ENCODE results near the gene GALNT9.
"Not testable (repeated sequence)": the region's sequence is repeated elsewhere in the genome, so short reads cannot be mapped to it uniquely, and the experiment has no call there.

Gene GALNT9

DNA sequence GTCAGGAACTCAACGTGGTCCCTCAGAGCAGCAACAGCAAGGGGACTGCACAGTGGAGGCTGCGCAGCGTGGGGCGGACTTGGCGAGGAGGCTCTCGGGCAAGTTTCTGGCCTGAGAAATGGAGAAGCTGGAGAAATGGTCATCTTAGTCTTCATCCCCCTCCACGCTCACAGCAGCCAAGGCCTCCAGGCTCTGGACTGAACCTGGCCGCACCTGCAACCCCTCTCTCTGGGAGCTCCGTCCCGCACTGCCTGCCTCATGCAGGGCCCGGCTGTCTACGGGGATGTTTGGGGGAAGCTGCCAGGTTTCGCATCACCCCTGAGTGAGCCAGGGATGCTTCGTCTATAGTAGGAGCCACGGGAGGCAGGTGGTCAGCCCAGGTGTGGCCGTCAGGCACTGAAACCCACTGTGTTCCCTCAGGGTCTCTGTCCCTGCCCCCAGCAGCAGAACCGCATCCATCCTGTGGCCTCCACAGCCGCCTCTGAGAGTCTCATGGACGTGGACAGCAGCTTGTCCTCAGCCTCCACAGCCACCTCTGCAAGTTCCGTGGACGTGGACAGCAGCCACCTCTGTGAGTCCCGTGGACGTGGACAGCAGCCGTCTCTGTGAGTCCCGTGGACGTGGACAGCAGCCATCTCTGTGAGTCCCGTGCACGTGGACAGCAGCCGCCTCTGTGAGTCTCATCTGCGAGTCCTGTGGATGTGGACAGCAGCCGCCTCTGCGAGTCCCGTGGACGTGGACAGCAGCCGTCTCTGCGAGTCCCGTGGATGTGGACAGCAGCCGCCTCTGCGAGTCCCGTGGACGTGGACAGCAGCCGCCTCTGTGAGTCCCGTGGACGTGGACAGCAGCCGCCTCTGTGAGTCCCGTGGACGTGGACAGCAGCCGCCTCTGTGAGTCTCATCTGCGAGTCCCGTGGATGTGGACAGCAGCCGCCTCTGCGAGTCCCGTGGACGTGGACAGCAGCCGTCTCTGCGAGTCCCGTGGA, 29.1 kb upstream of the GALNT9 start:
- not testable (repeated sequence) for DNase-seq

DNA sequence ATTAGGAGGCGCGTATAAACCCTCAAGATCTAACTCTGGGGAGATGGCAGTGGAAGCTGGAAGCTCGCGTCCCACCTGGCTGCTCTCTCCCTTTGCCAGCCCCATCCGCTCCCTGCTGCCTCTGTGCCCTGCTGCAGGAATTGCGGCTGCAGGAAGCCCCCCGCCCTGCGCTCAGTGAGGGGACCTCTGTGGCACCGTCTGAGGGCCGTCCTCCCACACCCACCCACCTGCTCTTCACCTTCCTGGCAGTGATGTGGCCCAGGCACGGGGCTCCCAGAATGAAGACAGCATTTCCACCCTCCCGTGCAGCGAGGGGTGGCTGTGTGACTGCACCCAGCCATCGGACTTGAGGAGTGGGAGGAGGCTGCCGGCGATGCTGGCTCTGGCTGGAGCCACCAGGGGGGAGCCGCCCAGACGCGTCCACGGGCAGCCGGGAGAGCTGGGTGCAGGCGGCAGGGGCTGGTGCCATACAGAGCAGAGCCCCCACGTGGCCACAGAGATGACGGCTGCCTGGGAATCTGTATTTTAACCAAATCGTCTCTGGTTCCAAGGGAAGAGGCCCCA, 28.3 kb upstream of the GALNT9 start:
- DNase-seq, result no peak

DNA sequence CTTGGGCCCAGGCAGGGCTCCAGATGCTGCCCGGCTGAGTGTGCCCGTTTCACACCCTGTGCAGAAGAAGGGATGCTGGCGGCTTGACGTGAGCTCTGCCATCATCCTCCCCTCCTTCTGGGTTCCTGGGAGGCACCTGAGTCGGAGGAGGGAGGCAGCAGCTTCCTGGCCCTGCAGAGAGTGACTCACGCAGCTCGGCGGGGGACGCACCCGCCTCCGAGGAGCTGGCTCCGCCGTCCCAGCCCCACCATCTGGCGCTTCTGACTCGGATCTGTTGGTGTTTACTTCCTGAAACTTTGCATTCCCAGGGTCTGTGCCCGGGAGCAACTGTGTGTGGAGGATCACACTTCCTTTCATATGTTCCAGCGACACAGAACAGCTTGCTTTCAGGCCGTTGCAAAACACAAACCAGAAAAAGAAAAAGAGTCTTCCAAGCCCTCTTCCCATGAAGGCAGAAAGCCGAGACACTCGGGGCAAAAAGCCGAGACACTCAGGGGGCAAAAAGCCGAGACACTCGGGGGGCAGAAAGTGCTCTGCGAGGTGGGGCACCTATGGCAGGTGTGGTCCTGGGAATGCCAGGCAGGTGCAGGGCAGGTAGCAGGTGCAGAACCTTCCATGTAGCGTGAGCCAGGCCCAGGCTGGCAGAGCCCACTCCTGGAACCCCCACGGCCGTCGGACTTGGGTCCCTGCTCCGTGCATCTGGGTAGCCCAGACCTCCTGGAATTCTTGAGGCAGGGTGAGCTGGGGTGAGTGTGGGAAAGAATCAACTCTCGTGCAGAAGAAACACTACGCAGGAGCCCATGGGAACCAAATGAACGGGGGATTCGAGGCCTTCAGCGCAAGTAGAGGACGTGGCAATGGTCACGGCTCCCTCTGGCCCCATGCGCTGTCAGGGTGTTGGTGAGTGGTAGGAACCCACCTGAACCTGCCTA, 27.6 kb upstream of the GALNT9 start:
- DNase-seq, result no peak

DNA sequence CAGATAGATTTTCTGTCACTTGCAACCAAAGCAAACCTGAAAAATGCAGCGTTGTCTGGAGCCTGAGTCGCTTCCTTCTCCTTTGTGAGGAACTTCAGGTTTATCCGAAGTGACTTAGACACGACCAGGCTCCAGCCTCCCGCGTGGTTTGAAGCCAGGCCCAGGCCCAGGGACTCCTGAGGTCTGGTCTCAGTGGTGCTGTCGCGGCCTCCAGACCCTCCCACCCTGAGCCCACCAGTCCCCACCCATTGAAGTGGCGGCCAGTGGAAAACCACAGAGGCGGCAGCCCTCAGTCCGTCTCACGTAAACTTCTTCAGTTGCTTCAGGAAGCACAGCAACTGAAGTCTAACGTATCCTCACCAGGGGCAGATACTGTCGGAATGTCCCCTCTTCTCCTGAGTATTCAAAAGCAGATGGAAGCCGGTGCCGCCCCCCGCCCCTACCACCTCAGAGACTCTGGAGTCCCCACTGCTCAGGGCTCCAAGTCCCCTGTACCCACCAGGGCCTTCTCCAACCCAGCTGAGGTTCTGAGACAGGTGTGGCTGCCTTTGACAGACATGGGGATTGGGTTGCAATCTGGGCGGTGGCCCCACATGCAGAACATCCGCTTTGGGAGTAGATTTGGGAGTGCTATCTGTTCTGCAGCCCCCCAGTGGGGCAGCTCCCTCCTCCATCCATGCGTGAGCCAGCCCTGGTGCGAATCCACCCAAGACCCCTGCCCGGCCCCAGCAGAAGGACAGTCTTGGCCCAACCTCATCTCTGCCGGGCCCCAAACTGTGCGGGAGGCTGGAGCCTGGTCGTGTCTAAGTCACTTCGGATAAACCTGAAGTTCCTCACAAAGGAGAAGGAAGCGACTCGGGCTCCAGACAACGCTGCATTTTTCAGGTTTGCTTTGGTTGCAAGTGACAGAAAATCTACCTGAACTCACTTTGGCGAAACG, 26.6 kb upstream of the GALNT9 start:
- DNase-seq, result no peak

DNA sequence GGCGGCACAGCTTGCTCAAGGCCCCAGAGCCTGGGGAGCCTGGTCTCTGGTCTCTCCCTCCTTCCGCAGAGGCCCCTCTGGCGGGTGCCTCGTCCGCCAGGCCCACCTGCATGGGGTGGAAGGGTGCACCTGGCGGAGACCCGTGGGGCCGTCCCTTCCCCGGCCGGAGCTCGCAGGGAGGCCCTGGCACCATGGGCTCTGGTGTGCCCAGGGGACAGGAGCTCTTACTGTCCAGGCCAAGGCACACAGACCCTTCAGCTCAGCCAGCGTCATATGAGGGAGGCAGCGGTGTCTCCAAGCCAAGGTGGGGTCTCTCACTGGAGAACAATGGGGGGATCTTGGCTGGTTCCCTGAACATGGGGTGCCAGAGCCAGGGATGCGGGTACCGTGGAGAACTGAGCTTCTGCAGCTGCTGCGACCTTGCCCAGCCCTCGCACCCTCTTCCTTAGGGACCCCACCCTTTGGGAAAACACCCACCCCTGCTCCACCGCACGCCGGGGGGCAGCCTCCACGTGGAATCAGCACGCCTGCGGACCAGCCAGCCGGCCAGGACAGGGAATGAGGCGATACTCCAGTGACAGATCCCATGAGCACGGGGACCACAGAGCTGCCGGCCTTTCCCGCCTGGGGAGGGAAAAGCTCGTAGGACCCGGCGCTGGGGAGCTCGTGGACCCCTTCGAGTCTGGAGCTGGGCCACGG, 25.7 kb upstream of the GALNT9 start:
- no peak for DNase-seq

DNA sequence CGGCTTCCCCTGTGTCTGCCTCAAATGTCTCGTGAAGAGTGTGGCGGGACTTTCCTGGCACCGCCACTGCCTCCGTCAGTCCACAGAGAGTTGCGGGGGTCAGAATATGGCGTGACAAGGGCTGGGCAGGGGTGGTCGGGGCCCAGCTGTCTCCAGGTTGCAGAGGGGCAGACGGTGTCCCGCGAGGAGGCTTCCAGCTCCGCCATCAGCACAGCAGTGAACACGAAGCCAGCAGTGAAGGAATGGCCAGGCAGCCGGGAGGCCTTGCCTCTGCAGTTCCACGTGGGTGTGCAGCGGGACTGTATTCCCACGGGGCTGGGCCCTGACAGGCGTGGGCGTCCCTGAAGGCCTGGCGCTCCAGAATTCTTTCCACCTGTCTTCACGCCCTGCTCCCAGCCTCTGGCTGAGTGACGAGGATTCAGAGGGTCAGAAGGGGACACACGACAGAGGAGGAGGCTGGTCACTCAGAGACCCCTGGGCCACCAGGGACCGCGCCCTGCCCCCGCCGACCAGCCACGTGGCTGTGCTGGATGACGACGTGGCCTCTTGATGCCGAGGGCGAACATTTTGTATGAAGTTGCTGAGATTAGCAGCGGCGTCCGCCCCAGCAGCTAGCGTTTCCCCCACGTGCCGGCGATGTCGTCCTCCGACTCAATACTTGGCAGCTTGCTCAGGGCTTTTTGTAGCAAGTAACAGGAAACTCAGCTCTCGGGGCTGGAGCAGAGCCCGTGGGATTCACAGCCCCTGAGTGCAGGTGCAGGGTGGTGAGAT, 25.0 kb upstream of the GALNT9 start:
- DNase-seq, result no peak

DNA sequence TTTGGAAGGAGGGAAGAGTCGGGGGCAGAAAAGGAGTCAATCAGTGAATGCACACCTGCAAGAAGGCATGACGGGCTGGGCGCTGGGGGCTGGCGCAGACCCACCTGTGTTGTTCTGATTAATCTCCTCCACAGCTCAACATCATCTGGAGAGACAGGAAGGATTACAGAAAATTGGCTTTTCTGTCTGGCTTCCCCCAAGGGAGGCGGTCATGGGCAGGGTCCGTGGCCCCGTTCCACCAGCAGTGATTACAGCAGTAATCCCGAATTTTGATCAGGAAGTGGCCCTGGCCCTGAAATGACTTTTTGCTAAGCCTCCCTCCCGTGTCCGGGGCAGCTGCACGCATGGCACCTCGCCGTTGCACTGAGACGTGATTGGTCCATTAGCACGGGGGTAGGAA, 24.4 kb upstream of the GALNT9 start:
- DNase-seq, result no peak

DNA sequence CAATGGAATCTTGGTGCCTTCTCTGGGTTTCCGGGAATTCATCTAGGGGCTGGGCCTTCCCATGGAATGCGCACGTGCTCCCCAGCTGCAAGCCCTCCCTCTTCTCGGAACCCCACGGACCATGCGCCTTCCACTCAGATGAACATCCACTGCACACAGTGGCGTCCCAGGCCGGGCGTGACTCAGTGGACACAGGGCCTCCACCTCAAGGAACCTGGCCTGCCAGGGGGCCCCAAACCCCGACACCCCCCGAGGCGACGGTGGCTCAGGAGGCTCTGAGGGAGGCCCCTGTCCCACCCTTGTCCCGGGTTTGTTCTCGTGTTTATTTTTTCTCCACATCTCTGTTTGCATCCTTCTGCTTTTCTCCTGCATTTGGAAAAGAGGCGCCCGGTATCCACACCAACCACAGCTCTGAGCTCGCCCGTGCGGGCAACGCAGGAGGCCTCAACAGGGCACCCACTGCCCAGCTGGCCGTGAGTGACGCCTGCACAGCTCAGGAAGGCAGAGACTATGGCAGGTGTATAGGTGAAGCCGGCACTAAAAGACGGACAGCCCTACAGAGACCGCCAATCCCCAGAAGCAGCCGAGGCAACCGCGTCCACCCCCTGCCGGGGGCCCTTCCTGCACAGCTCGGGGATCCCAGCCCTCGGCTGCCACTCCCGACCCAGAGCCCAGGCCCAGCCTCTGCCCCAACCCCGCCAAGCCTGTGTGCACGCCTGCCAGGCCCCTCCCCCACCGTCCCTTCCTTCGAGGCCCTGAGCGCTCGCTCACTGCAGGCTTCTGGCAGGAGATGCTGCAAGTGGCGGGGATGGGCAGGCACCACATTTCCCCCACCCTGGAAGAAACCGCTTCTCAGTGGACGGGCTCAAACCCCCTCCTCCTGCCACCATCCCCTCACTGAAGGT, 23.8 kb upstream of the GALNT9 start:
- DNase-seq, result no peak

DNA sequence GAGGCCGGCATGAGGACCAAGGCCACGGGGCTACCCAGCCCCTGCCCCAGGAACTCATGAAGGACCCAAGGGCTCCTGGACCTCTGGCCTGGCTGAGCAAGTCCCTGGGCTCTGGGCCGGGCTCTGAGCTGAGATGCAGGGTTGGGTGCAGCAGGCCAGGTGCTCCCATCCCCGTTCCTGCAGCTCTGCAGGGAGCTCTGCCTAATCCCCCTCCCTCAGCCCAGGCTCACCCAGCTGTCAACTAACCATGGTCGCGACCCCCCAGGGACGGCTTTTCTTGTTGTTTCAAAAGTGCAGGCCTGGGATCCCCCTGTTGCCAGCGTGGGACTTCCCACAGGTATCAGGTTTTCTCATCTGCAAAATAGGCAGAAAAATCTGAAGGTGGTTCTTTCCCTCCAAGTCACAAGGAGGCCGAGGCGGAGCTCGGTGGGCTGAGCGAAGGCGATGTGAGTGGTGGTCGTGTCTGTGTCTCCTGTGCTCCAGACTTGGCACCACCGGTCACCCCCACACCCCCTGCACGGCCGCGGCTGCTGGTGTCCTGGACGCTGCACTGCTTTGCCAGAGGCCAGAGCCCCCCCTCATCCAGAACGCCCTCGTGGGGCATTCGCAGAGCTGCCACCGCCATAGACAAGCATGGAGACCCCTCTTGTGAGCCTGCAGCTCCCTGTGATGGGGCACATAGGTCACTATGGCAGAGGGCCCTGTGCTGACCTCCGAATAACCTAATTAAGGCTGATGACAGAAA, 22.5 kb upstream of the GALNT9 start:
- DNase-seq, result no peak

DNA sequence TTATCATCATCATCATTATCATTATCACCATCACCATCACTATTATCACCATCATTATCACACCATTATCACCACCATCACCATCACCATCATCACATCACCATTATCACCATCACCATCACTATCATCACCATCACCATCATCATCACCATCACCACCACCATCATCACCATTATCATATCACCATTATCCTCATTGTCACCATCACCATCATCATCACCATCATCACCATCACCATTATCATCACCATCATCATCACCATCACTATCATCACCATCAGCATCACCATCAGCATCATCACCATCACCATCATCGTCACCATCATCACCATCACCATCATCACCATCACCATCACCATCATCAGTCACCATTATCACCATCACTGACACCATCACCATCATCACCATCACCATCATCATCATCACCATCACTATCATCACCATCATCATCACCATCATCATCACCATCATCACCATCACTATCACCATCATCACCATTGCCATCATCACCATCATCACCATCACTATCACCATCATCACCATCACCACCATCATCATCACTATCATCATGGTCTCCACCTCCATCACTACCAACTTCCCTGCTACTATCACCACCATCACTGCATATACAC, 20.2 kb upstream of the GALNT9 start:
- no peak for DNase-seq

DNA sequence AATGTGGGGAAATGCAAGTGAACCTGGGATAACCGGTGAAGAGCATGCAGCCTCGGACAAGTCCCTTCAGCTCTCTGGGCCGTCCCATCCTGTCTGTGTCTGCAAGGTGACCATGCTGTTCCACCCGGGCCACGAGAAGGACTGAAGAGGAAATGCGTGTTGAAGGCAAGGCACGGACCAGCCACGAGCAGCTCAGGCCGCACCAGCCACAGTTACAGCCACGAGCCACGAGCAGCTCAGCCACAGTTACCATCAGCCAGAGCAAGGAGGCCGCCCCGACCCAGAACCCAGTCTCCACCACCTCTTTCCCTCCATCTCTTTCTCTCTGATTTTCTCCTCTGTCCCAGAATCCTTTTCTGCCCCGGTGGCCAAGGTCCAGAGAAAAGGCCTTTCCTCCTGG, 18.8 kb upstream of the GALNT9 start:
- DNase-seq, result no peak

DNA sequence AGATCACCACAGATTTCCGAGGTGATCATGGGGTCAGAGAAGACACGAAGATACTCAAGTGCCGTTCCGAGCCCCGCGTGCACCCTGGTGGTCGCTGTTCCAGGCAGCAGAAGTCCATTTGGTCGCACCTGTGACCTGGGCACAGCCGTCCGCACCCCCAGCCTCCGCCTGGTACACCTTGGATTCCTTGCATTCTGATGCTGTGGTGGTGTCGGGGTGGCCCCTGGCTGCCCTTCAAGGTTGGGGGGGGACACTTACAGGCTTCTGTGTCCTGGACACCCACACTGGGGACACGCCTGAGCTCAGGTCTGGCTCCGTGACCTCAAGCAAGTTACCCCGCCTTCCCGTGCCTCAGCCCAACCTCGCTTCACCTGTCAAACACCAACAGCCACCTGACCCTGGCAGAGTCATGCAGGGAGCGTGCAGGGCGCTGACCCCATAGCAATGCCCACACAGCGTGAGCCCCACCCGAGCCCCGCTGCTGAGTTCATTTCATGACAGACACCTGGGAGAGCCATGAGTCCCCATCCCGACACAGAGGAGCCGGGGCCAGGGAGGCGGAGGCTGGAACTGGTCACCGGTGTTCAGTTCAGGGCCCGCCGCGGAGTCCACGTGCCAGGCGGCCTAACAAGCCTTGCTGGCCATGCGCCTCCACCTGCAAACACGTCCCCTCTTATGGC, 17.9 kb upstream of the GALNT9 start:
- DNase-seq, result no peak

DNA sequence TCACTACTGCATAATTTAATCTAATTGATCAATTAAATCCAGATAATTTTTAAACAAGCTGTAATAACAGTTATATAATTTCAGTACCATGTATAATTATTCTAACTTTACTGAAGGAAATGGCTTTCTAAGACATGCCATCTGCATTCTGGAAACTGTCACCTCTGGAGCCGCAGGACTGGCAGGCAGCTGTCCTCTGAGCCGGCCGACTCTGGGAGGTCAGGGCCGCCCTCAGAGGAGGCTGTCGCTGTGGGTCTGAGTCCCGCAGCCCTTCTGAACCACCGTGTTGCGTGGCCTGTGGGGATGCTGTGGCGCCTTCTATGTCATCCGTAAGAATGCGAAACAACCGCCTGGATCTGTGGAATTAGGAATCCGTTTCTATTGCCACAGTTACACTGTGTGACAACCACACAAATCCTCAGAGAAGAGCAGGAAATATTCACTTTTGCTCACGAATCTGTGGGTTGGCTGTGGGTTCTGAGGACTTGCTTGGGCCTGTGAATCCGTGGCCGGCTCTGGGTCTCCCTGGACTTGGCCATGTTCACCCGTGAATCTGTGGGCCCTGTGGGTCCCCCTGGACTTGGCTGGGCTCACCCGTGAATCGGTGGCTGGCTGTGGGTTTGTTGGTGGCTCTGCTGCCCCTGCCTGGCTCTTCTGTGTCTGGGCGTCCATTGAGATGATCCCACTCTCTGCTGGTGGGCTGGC, 17.2 kb upstream of the GALNT9 start:
- no peak for DNase-seq

DNA sequence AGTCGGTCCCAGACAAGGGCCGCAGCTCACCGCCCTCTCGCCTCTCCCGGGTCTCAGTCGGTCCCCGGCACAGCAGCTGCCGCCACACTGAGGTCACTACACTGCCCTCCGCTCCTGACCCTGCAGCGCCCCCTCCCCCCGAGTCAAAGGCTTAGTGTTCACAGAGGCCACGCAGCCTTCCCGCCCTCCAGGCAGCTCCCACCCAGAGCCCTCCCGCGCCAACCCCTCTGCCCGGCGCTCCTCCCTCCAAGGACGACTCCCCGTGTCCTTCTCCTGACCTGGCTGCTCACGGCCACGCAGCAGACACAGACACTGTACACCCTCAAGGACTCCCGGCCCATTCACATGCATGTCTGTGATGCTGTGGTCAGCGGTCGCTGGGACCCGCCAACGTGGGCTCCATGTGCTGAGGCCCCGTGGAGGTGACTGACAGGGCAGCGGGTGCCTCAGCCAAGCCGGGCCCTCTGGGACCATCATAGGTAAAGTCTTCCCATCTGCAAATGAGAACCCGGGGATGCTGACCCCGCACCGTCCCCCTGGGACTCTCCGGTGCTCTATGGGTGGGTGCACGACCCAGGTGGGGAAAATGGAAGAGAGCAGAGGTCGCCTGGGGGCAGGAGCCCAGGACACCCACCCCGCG, 16.3 kb upstream of the GALNT9 start:
- DNase-seq, result no peak

DNA sequence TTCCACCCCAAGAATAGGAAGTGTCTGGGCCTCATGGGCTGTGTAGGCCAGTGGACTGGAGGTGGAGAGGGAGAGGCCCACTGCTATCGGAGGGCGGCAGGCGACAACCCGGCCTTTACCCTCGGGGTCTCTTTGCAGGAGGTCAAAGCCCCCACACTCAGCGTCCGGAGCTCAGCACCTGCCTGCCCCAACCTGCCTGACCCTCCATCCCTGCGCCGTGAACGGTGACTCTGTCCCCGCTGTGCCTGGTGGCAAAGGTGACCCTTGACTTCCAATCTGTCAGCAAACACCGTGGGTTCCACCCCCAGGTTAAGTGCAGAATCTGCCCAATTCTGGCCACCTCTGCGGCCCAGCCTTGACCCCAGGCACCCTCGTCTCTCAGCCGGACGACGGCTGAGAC, 15.7 kb upstream of the GALNT9 start:
- DNase-seq, result no peak

DNA sequence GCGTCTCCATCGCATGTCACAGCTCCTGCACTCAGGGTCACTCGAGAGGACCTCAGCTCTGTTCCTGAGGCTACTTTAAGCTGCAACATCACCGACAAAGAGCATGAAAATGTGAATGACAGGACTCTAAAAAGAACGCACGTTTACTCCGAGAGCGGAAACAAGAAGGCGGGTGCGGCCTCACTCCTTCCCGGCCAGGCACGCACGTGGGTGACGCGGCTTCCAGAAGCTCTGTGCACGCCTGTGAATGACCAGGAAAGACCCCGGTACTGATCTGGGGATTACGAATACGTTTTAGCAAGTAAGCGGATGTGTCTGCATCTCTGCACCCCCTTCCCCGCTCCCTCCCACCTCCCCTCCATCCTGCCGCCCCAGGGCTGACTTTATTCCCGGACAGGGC, 15.2 kb upstream of the GALNT9 start:
- no peak for DNase-seq

DNA sequence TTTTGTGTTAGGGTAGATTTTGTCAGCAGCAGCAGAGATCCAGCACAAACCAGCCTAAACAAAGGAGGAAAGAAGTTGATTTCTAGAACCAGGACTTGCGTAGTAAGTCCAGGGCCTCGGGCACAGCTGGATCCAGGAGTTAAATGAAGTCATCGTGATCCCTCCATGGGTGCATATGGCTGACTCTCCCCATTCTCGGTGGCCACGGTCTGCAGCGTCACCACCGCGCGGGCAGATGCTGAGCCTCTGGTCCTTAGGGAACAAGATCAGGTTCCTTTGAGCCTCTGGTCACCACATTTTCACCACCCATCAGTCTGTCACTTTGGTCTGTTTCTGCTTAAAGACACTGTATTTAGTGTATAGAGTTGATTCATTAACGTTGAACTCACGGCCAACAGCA, 14.8 kb upstream of the GALNT9 start:
- no peak for DNase-seq
